Neuronal stem cell (in vitro differentiated cells): ENCODE measurements around the gene KCNJ11.
"Not testable (repeated sequence)": the region's sequence is repeated elsewhere in the genome, so short reads cannot be mapped to it uniquely, and the experiment has no call there.

Experiments used
- DNase-seq: peaks from one replicate; pipeline ENCODE4 v3.0.0-alpha.2; 2013; ENCODE audit warnings: low spot score
- H2AFZ ChIP-seq: one replicate; pipeline ENCODE4 v1.6.1; 2013; ENCODE audit warnings: mild to moderate bottlenecking, low read length, inconsistent platforms
- H2AK5ac ChIP-seq: 2 replicates; pipeline ENCODE4 v1.6.1; 2013; ENCODE audit warnings: low read depth, mild to moderate bottlenecking, inconsistent platforms, low read length, moderate library complexity, mixed read lengths
- H2BK120ac ChIP-seq: 2 replicates; pipeline ENCODE4 v1.6.1; 2013; ENCODE audit warnings: low read depth, mild to moderate bottlenecking, inconsistent platforms, low read length, moderate library complexity, mixed read lengths
- H2BK12ac ChIP-seq: one replicate; pipeline ENCODE4 v1.6.1; 2013; ENCODE audit warnings: low read length, inconsistent platforms
- H2BK15ac ChIP-seq: 2 replicates; pipeline ENCODE4 v1.6.1; 2013; ENCODE audit warnings: mild to moderate bottlenecking, low read length, inconsistent platforms, mixed read lengths
- H2BK5ac ChIP-seq: one replicate; pipeline ENCODE4 v1.6.1; 2013; ENCODE audit warnings: inconsistent platforms, mild to moderate bottlenecking, low read length, moderate library complexity
- H3K14ac ChIP-seq: one replicate; pipeline ENCODE4 v1.6.1; 2013; ENCODE audit warnings: low read length, inconsistent platforms
- H3K18ac ChIP-seq: 2 replicates; pipeline ENCODE4 v1.6.1; 2013; ENCODE audit warnings: low read length, inconsistent platforms
- H3K23ac ChIP-seq: 2 replicates; pipeline ENCODE4 v1.6.1; 2013; ENCODE audit warnings: low read depth, mild to moderate bottlenecking, mixed read lengths, low read length, inconsistent platforms; ENCODE audit not compliant: poor library complexity
- H3K27ac ChIP-seq: replicated peaks from 3 replicates; pipeline ENCODE4 v1.5.1; 2013; ENCODE audit warnings: low read length, inconsistent platforms
- H3K27me3 ChIP-seq, 3 experiments: 2 replicates each; pipeline ENCODE4 v1.6.1; 2013; ENCODE audit warnings: low read length in 3 of 3, mild to moderate bottlenecking in 2 of 3, inconsistent platforms in 1 of 3, low read depth in 1 of 3, mixed read lengths in 1 of 3, moderate library complexity in 1 of 3; ENCODE audit not compliant: control insufficient read depth in 3 of 3, insufficient read depth in 3 of 3
- H3K36me3 ChIP-seq, 2 donors: replicated peaks in 1 of 2; 2 replicates each; pipeline ENCODE4 v1.6.1; 2013; ENCODE audit warnings: low read length in 2 of 2; ENCODE audit not compliant: control insufficient read depth in 2 of 2, insufficient read depth in 2 of 2
- H3K4ac ChIP-seq: 2 replicates; pipeline ENCODE4 v1.6.1; 2013; ENCODE audit warnings: inconsistent platforms, mild to moderate bottlenecking, low read length, moderate library complexity
- H3K4me1 ChIP-seq, 2 donors: 1 replicate in 1 of 2; 2 replicates in 1 of 2; pipeline ENCODE4 v1.6.1; 2013; ENCODE audit warnings: low read length in 2 of 2, low read depth in 1 of 2; ENCODE audit not compliant: control insufficient read depth in 2 of 2, insufficient read depth in 1 of 2
- H3K4me2 ChIP-seq: one replicate; pipeline ENCODE4 v1.6.1; 2013; ENCODE audit warnings: mild to moderate bottlenecking, low read length, inconsistent platforms; ENCODE audit not compliant: insufficient read depth, poor library complexity, severe bottlenecking
- H3K4me3 ChIP-seq, 2 donors: 2 replicates each; pipeline ENCODE4 v1.5.1; 2013; ENCODE audit warnings: low read length in 2 of 2, mild to moderate bottlenecking in 2 of 2, inconsistent platforms in 1 of 2, moderate library complexity in 1 of 2
- H3K79me1 ChIP-seq: one replicate; pipeline ENCODE4 v1.6.1; 2013; ENCODE audit warnings: low read depth, mild to moderate bottlenecking, inconsistent platforms, low read length, moderate library complexity
- H3K9ac ChIP-seq: one replicate; pipeline ENCODE4 v1.6.1; 2013; ENCODE audit warnings: mild to moderate bottlenecking, low read depth, low read length, inconsistent platforms; ENCODE audit not compliant: poor library complexity
- H3K9me3 ChIP-seq, 2 donors: replicated peaks in 1 of 2; 2 replicates each; pipeline versions ENCODE3 to v1.6.1; 2013; ENCODE audit warnings: low read length in 2 of 2, mild to moderate bottlenecking in 2 of 2, inconsistent platforms in 1 of 2, low read depth in 1 of 2, mixed read lengths in 1 of 2, moderate library complexity in 1 of 2; ENCODE audit not compliant: control insufficient read depth in 2 of 2, insufficient read depth in 1 of 2
- H4K8ac ChIP-seq: one replicate; pipeline ENCODE4 v1.6.1; 2013; ENCODE audit warnings: low read depth, mild to moderate bottlenecking, inconsistent platforms, low read length, moderate library complexity
- H4K91ac ChIP-seq: one replicate; pipeline ENCODE4 v1.6.1; 2013; ENCODE audit warnings: low read length, low read depth, mild to moderate bottlenecking, inconsistent platforms; ENCODE audit not compliant: poor library complexity
- WGBS, 2 donors: extraction: QIAGEN DNeasy Blood & Tissue Kit; methylation state at CpG; one replicate each; pipeline ENCODE4 v1.1.7; 2013; ENCODE audit warnings: missing lambda C conversion rate in 2 of 2, mixed read lengths in 1 of 2; ENCODE audit not compliant: insufficient read length in 2 of 2, insufficient replicate concordance in 1 of 2; ENCODE audit errors: extremely low coverage in 2 of 2; 5-methylcytosine and 5-hydroxymethylcytosine counted together

KCNJ11 gene

DNA sequence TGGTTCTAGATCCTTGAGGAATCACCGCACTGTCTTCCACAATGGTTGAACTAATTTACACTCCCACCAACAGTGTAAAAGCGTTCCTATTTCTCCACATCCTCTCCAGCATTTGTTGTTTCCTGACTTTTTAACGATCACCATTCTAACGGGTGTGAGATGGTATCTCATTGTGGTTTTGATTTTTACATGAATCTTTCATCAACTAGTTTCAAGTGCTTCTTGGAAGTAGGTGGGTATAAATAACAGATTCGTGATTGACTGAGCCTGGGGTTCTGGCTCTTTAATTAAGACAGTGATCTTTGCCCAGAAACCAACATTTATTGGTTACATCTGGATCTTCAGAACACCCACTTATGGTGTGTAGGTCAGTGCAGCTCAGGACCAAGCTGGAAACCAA lies 37.8 kb upstream of the KCNJ11 start:
- not testable (repeated sequence) for H4K8ac ChIP-seq, H3K9me3 ChIP-seq, H3K4me2 ChIP-seq, H3K4me3 ChIP-seq, H2AFZ ChIP-seq, H2BK120ac ChIP-seq, H3K4me1 ChIP-seq, H3K4ac ChIP-seq, H2BK5ac ChIP-seq, H2BK15ac ChIP-seq, H2BK12ac ChIP-seq, H3K36me3 ChIP-seq, DNase-seq, H3K27ac ChIP-seq, H3K23ac ChIP-seq, H3K14ac ChIP-seq, H3K9ac ChIP-seq, H3K18ac ChIP-seq, H2AK5ac ChIP-seq, H4K91ac ChIP-seq, H3K79me1 ChIP-seq
- H3K27me3 ChIP-seq: peaks cover 0 to 20% (median 0%) of the 10 kb centered on the region in 3 experiments
- WGBS, 2 donors: no CpG with 5 or more reads among the region's 5 CpGs

DNA sequence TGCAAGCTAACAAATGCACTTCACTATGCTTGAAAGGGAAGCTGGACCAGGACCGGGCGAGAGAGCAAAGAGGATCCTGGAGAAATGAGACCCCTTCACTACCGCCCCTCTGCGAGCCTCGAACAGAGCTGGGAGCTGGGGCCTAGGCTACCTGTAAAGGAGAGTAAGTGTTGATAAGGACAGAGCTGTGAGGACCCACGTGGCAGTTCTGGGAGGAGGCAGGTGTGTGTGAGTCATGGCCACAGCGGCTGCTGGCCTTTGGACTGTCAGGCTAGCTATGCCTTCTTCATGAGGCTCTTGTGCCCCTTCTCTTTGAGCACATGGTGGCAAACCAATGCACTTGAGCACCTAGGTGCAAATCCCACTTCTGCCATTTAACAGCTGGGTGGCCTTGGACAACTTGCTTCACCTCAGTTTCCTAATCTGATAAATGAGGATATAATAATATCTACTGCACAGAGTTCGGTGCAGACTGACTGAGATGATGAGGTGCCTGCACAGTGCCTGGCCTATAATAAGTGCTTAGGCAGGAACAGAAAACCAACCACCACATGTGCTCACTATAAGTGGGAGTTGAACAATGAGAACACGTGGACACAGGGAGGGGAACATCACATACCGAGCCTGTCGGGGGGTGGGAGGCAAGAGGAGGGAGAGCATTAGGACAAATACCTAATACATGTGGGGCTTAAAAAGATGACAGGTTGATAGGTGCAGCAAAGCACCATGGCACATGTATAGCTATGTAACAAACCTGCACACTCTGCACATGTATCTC lies 35.3 kb upstream of the KCNJ11 start:
- Histone ChIP-seq H3K79me1 (no peaks in the 10 kb centered on the region), H3K9me3 (no peaks in the 10 kb centered on the region), H3K23ac (no peak overlapping the region), H3K36me3 (no peaks in the 10 kb centered on the region), H2BK12ac (no peak overlapping the region), H3K4me2 (no peak overlapping the region), H2AFZ (no peak overlapping the region), H2BK15ac (no peak overlapping the region), H3K4me1 (peaks cover 0 to 2% of the 10 kb centered on the region in 2 donors), H3K27me3 (peaks cover 0 to 37% (median 0%) of the 10 kb centered on the region in 3 experiments), H3K9ac (no peak overlapping the region), H3K14ac (no peak overlapping the region), H3K18ac (no peak overlapping the region), H2BK120ac (no peak overlapping the region), H2BK5ac (no peak overlapping the region), H3K27ac (no peak overlapping the region), H4K91ac (no peak overlapping the region), H3K4ac (no peak overlapping the region), H3K4me3 (no peak overlapping the region), H2AK5ac (no peak overlapping the region), H4K8ac (no peak overlapping the region)
- no peak for DNase-seq
- no CpG with 5 or more reads among the region's 11 CpGs for WGBS, 2 donors

DNA sequence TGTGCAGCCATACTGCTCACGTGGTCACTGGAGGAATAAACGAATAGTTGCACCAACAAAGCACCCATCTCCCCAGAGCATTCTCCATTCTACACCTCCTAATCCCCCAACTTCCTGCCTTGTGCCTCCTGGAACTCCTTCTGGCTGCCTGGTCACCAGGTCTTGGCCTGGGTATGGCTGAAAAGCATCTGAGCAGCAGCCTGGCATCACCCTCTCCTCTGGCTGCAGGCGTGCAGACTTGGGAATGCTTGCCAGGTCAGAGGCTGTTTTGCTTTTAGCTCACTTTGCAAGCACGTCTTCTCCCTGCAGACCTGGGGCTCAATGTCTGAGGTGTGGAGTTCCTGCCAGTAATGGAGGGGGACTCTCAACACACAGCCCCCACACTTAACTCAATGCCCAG lies 33.3 kb upstream of the KCNJ11 start:
- Histone ChIP-seq H3K4me1 (peaks cover 0 to 4% of the 10 kb centered on the region in 2 donors), H3K27ac (no peak overlapping the region), H2BK15ac (no peak overlapping the region), H3K23ac (no peak overlapping the region), H2BK120ac (no peak overlapping the region), H4K91ac (no peak overlapping the region), H3K79me1 (no peaks in the 10 kb centered on the region), H3K4me3 (no peak overlapping the region), H2BK5ac (no peak overlapping the region), H4K8ac (no peak overlapping the region), H3K14ac (no peak overlapping the region), H3K36me3 (no peaks in the 10 kb centered on the region), H3K9me3 (no peaks in the 10 kb centered on the region), H3K4me2 (no peak overlapping the region), H2AK5ac (no peak overlapping the region), H2AFZ (no peak overlapping the region), H3K27me3 (peaks cover 0 to 44% (median 0%) of the 10 kb centered on the region in 3 experiments), H2BK12ac (no peak overlapping the region), H3K18ac (peak overlapping the region; percentile 9), H3K4ac (no peak overlapping the region), H3K9ac (no peak overlapping the region)
- no peak for DNase-seq
- WGBS, 2 donors: no CpG with 5 or more reads among the region's 4 CpGs

DNA sequence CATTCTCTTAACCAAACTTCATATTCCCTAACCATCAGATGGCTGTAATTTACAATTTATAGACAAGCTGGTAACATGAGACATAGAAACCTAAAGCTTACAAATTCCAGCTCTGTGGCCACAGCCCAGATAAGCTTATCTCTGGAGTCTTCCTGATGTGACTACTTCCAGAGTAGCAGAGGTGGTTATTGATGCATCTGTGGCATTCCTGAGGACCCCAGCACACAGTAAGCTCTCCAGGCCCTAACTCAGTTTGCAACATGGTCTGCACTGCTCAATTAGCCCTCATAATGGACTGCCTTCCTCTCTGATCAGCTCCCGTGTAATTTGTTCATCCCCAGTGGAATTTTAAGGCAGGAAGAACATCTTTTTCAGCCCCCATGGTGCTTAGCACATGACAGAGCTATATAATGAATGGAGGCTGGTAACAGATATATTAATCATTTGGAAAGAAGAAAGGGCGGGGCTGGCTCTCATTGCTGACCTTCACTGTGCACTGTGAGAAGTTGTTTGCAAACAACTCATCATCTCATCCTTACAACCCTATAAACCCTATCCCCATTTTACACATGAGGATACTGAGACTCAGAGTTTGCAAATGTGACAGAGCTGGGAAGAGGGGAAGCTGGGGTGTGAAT lies 30.1 kb upstream of the KCNJ11 start:
- H3K36me3 ChIP-seq: no peaks in the 10 kb centered on the region
- no peaks in the 10 kb centered on the region for H3K9me3 ChIP-seq
- WGBS, 2 donors: no CpG with 5 or more reads among the region's 2 CpGs
- H3K4me2 ChIP-seq: no peak overlapping the region
- no peak overlapping the region for H2BK15ac ChIP-seq
- no peak overlapping the region for H3K27ac ChIP-seq
- no peak overlapping the region for H3K14ac ChIP-seq
- H2BK120ac ChIP-seq: no peak overlapping the region
- H2BK5ac ChIP-seq: no peak overlapping the region
- H4K91ac ChIP-seq: no peak overlapping the region
- no peak overlapping the region for H3K4me3 ChIP-seq
- H4K8ac ChIP-seq: no peak overlapping the region
- H3K79me1 ChIP-seq: no peaks in the 10 kb centered on the region
- no peak overlapping the region for H3K18ac ChIP-seq
- no peak overlapping the region for H2AFZ ChIP-seq
- H3K23ac ChIP-seq: no peak overlapping the region
- no peak for DNase-seq
- H3K4ac ChIP-seq: no peak overlapping the region
- H2BK12ac ChIP-seq: no peak overlapping the region
- peaks cover 0 to 5% of the 10 kb centered on the region in 2 donors for H3K4me1 ChIP-seq
- no peak overlapping the region for H3K9ac ChIP-seq
- H3K27me3 ChIP-seq: peaks cover 0 to 50% (median 0%) of the 10 kb centered on the region in 3 experiments
- H2AK5ac ChIP-seq: no peak overlapping the region
